Measurements from ENCODE around the gene ASGR1. TPM values are rescaled to one million over a fixed set of nuclear protein-coding genes. Genes with fewer than 3 reads are reported as not detected.

The ASGR1 gene
- total RNA-seq, 1 experiment from 2014 or later, result 6.1 TPM

- Histone ChIP-seq H3K4me3 (ENCODE audit: low read depth, low read length, poor library complexity, severe bottlenecking) (peak within 1 kb of the TSS; percentile 94), H3K36me3 (ENCODE audit: insufficient read depth, low read length, poor library complexity, severe bottlenecking) (peaks cover 40% of the 10 kb centered on the region), H3K27me3 (replicated peaks; ENCODE audit: insufficient read depth, low read depth, low read length, poor library complexity) (no peaks in the 10 kb centered on the region), H3K9me3 (ENCODE audit: low read depth, low read length, poor library complexity, severe bottlenecking) (no peaks in the 10 kb centered on the region), H3K27ac (ENCODE audit: low read depth, low read length, poor library complexity, severe bottlenecking) (peak within 1 kb of the TSS; percentile 93), H3K4me1 (ENCODE audit: insufficient read depth, low read length, poor library complexity, severe bottlenecking) (peaks cover 36% of the 10 kb centered on the region)
- peak; percentile 85 for DNase-seq (ENCODE audit: low spot score)
- intact Hi-C loops (cut with micrococcal nuclease; ENCODE audit: unreplicated experiment), result no loop called here
- ChIA-PET POLR2A (ENCODE audit: low non-redundant PET) (interaction anchor here (0.5 to 0.7 kb wide), 3 partner anchors 14 to 609 kb away, joined by 3 to 4 read pairs (median 3); partner anchors contain the start of gene DVL2), CTCF (interaction anchor here (0.6 to 2.0 kb wide), 5 partner anchors 16 to 151 kb away, joined by 3 to 13 read pairs (median 5); no protein-coding TSS in a partner anchor)
- TF ChIP-seq CTCF (conservative IDR thresholded peaks at IDR 0.05; ENCODE audit: low read depth, low read length), result no peak
- TF ChIP-seq EZH2 (IDR thresholded peaks at IDR 0.05; ENCODE audit: borderline replicate concordance, low read depth, low read length, poor library complexity, severe bottlenecking), result no peak
- no TSS peak for BruUV-seq (replicated peaks)
Measured at GRCh38 chr17:7219812-7220592, 40.8 kb upstream of the ASGR1 start, which contains the start of the genes ACADVL and DLG4. ACADVL (plus strand) TSS chr17:7219938; CDS start chr17:7219985, 47 bp downstream. DLG4 (minus strand) TSS chr17:7219836.

DNA sequence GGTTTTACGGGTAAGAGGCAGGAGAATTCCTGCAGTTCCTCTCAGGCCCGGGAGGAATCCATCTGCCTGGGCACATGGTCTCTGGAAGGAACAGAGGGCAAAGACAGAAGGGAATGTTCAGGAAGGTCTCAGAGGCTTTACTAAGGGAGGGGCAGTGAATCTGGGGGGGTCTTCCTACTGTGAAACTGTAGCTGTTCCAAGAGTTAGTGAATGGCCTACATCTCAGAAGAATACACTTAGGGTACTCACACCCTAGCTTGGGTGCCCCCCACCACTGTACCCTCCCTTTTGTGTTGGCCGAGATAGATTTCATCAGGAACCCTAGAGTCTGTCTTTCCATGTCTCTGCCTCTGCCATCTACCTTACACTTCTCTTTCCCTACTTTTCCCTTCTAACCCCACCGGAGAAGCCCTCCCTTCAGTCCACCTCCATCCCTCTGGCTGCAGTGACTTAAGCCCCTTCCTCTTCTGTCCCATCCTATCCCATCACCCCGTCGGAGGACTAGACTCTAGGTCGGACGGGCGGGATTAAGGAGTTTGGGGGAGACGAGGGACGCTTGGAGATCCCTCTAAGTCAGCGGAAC is 40.1 kb upstream of the ASGR1 start:
- Histone ChIP-seq H3K27me3 (replicated peaks; ENCODE audit: insufficient read depth, low read depth, low read length, poor library complexity) (no peaks in the 10 kb centered on the region), H3K4me3 (ENCODE audit: low read depth, low read length, poor library complexity, severe bottlenecking) (peak overlapping the region; percentile 94), H3K36me3 (ENCODE audit: insufficient read depth, low read length, poor library complexity, severe bottlenecking) (peaks cover 33% of the 10 kb centered on the region), H3K4me1 (ENCODE audit: insufficient read depth, low read length, poor library complexity, severe bottlenecking) (peaks cover 36% of the 10 kb centered on the region), H3K27ac (ENCODE audit: low read depth, low read length, poor library complexity, severe bottlenecking) (peak overlapping the region; percentile 93), H3K9me3 (ENCODE audit: low read depth, low read length, poor library complexity, severe bottlenecking) (no peaks in the 10 kb centered on the region)
- no peak for TF ChIP-seq CTCF (conservative IDR thresholded peaks at IDR 0.05; ENCODE audit: low read depth, low read length)
- POLR2A ChIA-PET (ENCODE audit: low non-redundant PET), result interaction anchor here (0.5 to 0.7 kb wide), 2 partner anchors 15 to 608 kb away, joined by 3 read pairs; partner anchors contain the start of gene DVL2
- CTCF ChIA-PET, result interaction anchor here (0.6 kb wide), 1 partner anchor 152 kb away, joined by 13 read pairs; no protein-coding TSS in a partner anchor
- DNase-seq (ENCODE audit: low spot score), result no peak
- no TSS peak for BruUV-seq (replicated peaks)
- intact Hi-C loops (cut with micrococcal nuclease; ENCODE audit: unreplicated experiment), result no loop called here

- ChIA-PET CTCF (no interaction called here), POLR2A (ENCODE audit: low non-redundant PET) (no interaction called here)
- Histone ChIP-seq H3K9me3 (ENCODE audit: low read depth, low read length, poor library complexity, severe bottlenecking) (no peaks in the 10 kb centered on the region), H3K36me3 (ENCODE audit: insufficient read depth, low read length, poor library complexity, severe bottlenecking) (peaks cover 28% of the 10 kb centered on the region), H3K4me1 (ENCODE audit: insufficient read depth, low read length, poor library complexity, severe bottlenecking) (peaks cover 38% of the 10 kb centered on the region), H3K4me3 (ENCODE audit: low read depth, low read length, poor library complexity, severe bottlenecking) (no peak overlapping the region), H3K27me3 (replicated peaks; ENCODE audit: insufficient read depth, low read depth, low read length, poor library complexity) (no peaks in the 10 kb centered on the region), H3K27ac (ENCODE audit: low read depth, low read length, poor library complexity, severe bottlenecking) (peak overlapping the region; percentile 93)
- no peak for TF ChIP-seq EZH2 (IDR thresholded peaks at IDR 0.05; ENCODE audit: borderline replicate concordance, low read depth, low read length, poor library complexity, severe bottlenecking)
- TF ChIP-seq CTCF (conservative IDR thresholded peaks at IDR 0.05; ENCODE audit: low read depth, low read length), result no peak
- intact Hi-C loops (cut with micrococcal nuclease; ENCODE audit: unreplicated experiment), result no loop called here
- peak; percentile 15 for DNase-seq (ENCODE audit: low spot score)
- BruUV-seq (replicated peaks), result no TSS peak
Measured at GRCh38 chr17:7218758-7219157, 39.6 kb upstream of the ASGR1 start.

Data from A673 (cell line).